SK-N-SH treated with all-trans-retinoic acid at 6 μM for 48 hours (cell line): ENCODE results near the gene PCID2.

ENCODE experiments used
- ATAC-seq: fragments of 200-7000 bp; cut with Tn5 transposase; 3 replicates; pipeline ENCODE4 v1.9.1; 2020; ENCODE audit warnings: mild to moderate bottlenecking, moderate library complexity
- BACH2 ChIP-seq: fragments of 250-450 bp; sonication (Bioruptor Pico); IDR thresholded peaks from 2 replicates; pipeline ENCODE4 v1.9.0; 2021; ENCODE audit warnings: mild to moderate bottlenecking, borderline replicate concordance
- CREB5 ChIP-seq: fragments of 250-450 bp; sonication (Bioruptor Pico); IDR thresholded peaks from 2 replicates; pipeline ENCODE4 v1.5.1; 2020; ENCODE audit warnings: low read depth, mild to moderate bottlenecking, moderate library complexity
- CSDC2 ChIP-seq: fragments of 250-450 bp; sonication (Bioruptor Pico); IDR thresholded peaks from 2 replicates; pipeline ENCODE4 v1.5.0; 2020; ENCODE audit warnings: mild to moderate bottlenecking, moderate library complexity
- ESRRG ChIP-seq: fragments of 250-450 bp; sonication (Bioruptor Pico); IDR thresholded peaks from 2 replicates; pipeline ENCODE4 v1.6.1; 2021; ENCODE audit warnings: mild to moderate bottlenecking
- GLIS3 ChIP-seq: fragments of 250-450 bp; sonication (Bioruptor Pico); IDR thresholded peaks from 2 replicates; pipeline ENCODE4 v1.5.0; 2020; ENCODE audit warnings: mild to moderate bottlenecking, moderate library complexity
- ISL1 ChIP-seq: fragments of 250-450 bp; sonication (Bioruptor Pico); IDR thresholded peaks from 2 replicates; pipeline ENCODE4 v2.1.2; 2022; ENCODE audit warnings: mild to moderate bottlenecking, moderate library complexity
- OSR1 ChIP-seq: fragments of 250-450 bp; sonication (Bioruptor Pico); IDR thresholded peaks from 2 replicates; pipeline ENCODE4 v1.8.0; 2022; ENCODE audit warnings: moderate library complexity, mild to moderate bottlenecking, inconsistent platforms
- PPARA ChIP-seq: fragments of 250-450 bp; sonication (Bioruptor Pico); IDR thresholded peaks from 2 replicates; pipeline ENCODE4 v1.5.0; 2020; ENCODE audit warnings: mild to moderate bottlenecking, borderline replicate concordance
- RARB ChIP-seq: fragments of 250-450 bp; sonication (Bioruptor Pico); IDR thresholded peaks from 2 replicates; pipeline ENCODE4 v1.8.0; 2021; ENCODE audit warnings: mild to moderate bottlenecking, moderate library complexity
- SNAI2 ChIP-seq: fragments of 250-450 bp; sonication (Bioruptor Pico); IDR thresholded peaks from 2 replicates; pipeline ENCODE4 v1.5.0; 2020; ENCODE audit warnings: mild to moderate bottlenecking, moderate library complexity
- TCF4 ChIP-seq: fragments of 250-450 bp; sonication (Bioruptor Pico); IDR thresholded peaks from 2 replicates; pipeline ENCODE4 v1.8.0; 2021; ENCODE audit warnings: mild to moderate bottlenecking, moderate library complexity, borderline replicate concordance
- TSHZ2 ChIP-seq: fragments of 250-450 bp; sonication (Bioruptor Pico); IDR thresholded peaks from 2 replicates; pipeline ENCODE4 v1.5.0; 2020; ENCODE audit warnings: mild to moderate bottlenecking, moderate library complexity
- ZC3H10 ChIP-seq: fragments of 250-450 bp; sonication (Bioruptor Pico); IDR thresholded peaks from 2 replicates; pipeline ENCODE4 v1.5.1; 2021; ENCODE audit warnings: mild to moderate bottlenecking, moderate library complexity
- ZFP3 ChIP-seq: fragments of 250-450 bp; sonication (Bioruptor Pico); IDR thresholded peaks from 2 replicates; pipeline ENCODE4 v1.5.0; 2020; ENCODE audit warnings: mild to moderate bottlenecking, moderate library complexity
- ZNF565 ChIP-seq: fragments of 450-650 bp; formaldehyde crosslinking; conservative IDR thresholded peaks from 2 replicates; pipeline ENCODE4 v1.5.0; 2020; ENCODE audit warnings: low read depth, mild to moderate bottlenecking, moderate library complexity
- ZNF70 ChIP-seq: fragments of 450-650 bp; formaldehyde crosslinking; IDR thresholded peaks from 2 replicates; pipeline ENCODE4 v1.5.0; 2020; ENCODE audit warnings: mild to moderate bottlenecking, moderate library complexity
- ZNF8 ChIP-seq: fragments of 450-650 bp; formaldehyde crosslinking; IDR thresholded peaks from 2 replicates; pipeline ENCODE4 v1.5.0; 2020; ENCODE audit warnings: mild to moderate bottlenecking, moderate library complexity
- TF ChIP-seq, protein P1 (sequence below): fragments of 250-450 bp; sonication (Bioruptor Pico); IDR thresholded peaks from 2 replicates; pipeline ENCODE4 v1.5.1; 2021; ENCODE audit warnings: mild to moderate bottlenecking, moderate library complexity
- TF ChIP-seq, protein P2 (sequence below): fragments of 250-450 bp; sonication (Bioruptor Pico); IDR thresholded peaks from 2 replicates; pipeline ENCODE4 v1.8.0; 2020; ENCODE audit warnings: mild to moderate bottlenecking, moderate library complexity, borderline replicate concordance

PCID2 gene

GRCh38 chr13:113196970-113197737, 11.3 kb downstream of the PCID2 start:
- no peak for ATAC-seq
- TF ChIP-seq ESRRG (CRISPR knock-in tag) (no peak), BACH2 (CRISPR knock-in tag) (no peak), ZFP3 (CRISPR knock-in tag) (no peak), ISL1 (CRISPR knock-in tag) (no peak), OSR1 (CRISPR knock-in tag) (no peak), CREB5 (CRISPR knock-in tag) (no peak), RARB (CRISPR knock-in tag) (no peak), ZNF8 (CRISPR knock-in tag) (no peak), TCF4 (CRISPR knock-in tag) (no peak)
- TF ChIP-seq, protein P1, sequence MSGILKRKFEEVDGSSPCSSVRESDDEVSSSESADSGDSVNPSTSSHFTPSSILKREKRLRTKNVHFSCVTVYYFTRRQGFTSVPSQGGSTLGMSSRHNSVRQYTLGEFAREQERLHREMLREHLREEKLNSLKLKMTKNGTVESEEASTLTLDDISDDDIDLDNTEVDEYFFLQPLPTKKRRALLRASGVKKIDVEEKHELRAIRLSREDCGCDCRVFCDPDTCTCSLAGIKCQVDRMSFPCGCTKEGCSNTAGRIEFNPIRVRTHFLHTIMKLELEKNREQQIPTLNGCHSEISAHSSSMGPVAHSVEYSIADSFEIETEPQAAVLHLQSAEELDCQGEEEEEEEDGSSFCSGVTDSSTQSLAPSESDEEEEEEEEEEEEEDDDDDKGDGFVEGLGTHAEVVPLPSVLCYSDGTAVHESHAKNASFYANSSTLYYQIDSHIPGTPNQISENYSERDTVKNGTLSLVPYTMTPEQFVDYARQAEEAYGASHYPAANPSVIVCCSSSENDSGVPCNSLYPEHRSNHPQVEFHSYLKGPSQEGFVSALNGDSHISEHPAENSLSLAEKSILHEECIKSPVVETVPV: no peak

- TF ChIP-seq ZC3H10 (CRISPR knock-in tag) (no peak), ISL1 (CRISPR knock-in tag) (no peak), RARB (CRISPR knock-in tag) (no peak), ZNF8 (CRISPR knock-in tag) (no peak), SNAI2 (CRISPR knock-in tag) (no peak), ZNF70 (no peak), GLIS3 (CRISPR knock-in tag) (no peak), TSHZ2 (CRISPR knock-in tag) (no peak), TCF4 (CRISPR knock-in tag) (no peak), CSDC2 (CRISPR knock-in tag) (no peak)
- TF ChIP-seq, protein P1: no peak
- TF ChIP-seq, protein P2, sequence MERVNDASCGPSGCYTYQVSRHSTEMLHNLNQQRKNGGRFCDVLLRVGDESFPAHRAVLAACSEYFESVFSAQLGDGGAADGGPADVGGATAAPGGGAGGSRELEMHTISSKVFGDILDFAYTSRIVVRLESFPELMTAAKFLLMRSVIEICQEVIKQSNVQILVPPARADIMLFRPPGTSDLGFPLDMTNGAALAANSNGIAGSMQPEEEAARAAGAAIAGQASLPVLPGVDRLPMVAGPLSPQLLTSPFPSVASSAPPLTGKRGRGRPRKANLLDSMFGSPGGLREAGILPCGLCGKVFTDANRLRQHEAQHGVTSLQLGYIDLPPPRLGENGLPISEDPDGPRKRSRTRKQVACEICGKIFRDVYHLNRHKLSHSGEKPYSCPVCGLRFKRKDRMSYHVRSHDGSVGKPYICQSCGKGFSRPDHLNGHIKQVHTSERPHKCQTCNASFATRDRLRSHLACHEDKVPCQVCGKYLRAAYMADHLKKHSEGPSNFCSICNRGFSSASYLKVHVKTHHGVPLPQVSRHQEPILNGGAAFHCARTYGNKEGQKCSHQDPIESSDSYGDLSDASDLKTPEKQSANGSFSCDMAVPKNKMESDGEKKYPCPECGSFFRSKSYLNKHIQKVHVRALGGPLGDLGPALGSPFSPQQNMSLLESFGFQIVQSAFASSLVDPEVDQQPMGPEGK (CRISPR knock-in tag): no peak
- no peak for ATAC-seq
Observed at GRCh38 chr13:113195360-113195759, 13.1 kb downstream of the PCID2 start.

DNA sequence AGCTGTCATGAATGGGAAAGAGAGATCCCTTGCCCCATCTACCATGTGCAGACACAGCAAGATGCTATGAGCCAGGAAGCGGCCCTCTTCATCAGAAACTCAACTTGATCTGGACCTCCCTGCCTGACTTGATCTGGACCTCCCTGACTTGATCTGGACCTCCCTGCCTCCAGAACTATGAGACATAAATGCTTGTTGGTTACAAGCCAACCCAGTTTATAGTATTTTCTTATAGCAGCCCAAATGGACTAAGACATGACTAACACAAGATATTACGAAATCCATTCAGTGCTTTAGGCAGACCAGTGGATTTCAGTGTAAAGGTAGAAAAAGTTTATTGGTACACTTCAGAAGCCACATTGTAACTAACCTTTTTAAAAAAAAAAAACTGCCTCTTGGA, 15.6 kb downstream of the PCID2 start:
- ATAC-seq: no peak
- TF ChIP-seq CREB5 (CRISPR knock-in tag) (no peak), ZNF8 (CRISPR knock-in tag) (no peak), ISL1 (CRISPR knock-in tag) (no peak), ZNF565 (CRISPR knock-in tag) (no peak), ZFP3 (CRISPR knock-in tag) (no peak), PPARA (no peak), OSR1 (CRISPR knock-in tag) (no peak)
- TF ChIP-seq, protein P2 (CRISPR knock-in tag): no peak
